ENCODE data around the gene BMP8A.
"Not testable (repeated sequence)": the region's sequence is repeated elsewhere in the genome, so short reads cannot be mapped to it uniquely, and the experiment has no call there.

The BMP8A gene

GRCh38 chr1:39525366-39526165 is 34.1 kb downstream of the BMP8A start:
- H3K9me2 ChIP-seq (replicated peaks; ENCODE audit: low read depth, low read length): no peaks in the 10 kb centered on the region
- H3K79me2 ChIP-seq (ENCODE audit: insufficient read depth, low read length): no peaks in the 10 kb centered on the region
- H3K36me3 ChIP-seq (ENCODE audit: insufficient read depth, low read length): no peaks in the 10 kb centered on the region
- peak overlapping the region; percentile 14 for H3K9ac ChIP-seq (ENCODE audit: low read depth, low read length, poor library complexity, severe bottlenecking)
- H3K4me2 ChIP-seq (ENCODE audit: low read depth, low read length, poor library complexity, severe bottlenecking): peak overlapping the region; percentile 43
- H3K27me3 ChIP-seq (ENCODE audit: insufficient read depth, low read length, poor library complexity, severe bottlenecking): no peaks in the 10 kb centered on the region
- no peaks in the 10 kb centered on the region for H3F3A ChIP-seq (ENCODE audit: low read depth)
- TF ChIP-seq EZH2phosphoT487 (IDR thresholded peaks at IDR 0.05; ENCODE audit: borderline replicate concordance): no peak
- TF ChIP-seq, protein P1, sequence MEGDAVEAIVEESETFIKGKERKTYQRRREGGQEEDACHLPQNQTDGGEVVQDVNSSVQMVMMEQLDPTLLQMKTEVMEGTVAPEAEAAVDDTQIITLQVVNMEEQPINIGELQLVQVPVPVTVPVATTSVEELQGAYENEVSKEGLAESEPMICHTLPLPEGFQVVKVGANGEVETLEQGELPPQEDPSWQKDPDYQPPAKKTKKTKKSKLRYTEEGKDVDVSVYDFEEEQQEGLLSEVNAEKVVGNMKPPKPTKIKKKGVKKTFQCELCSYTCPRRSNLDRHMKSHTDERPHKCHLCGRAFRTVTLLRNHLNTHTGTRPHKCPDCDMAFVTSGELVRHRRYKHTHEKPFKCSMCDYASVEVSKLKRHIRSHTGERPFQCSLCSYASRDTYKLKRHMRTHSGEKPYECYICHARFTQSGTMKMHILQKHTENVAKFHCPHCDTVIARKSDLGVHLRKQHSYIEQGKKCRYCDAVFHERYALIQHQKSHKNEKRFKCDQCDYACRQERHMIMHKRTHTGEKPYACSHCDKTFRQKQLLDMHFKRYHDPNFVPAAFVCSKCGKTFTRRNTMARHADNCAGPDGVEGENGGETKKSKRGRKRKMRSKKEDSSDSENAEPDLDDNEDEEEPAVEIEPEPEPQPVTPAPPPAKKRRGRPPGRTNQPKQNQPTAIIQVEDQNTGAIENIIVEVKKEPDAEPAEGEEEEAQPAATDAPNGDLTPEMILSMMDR (conservative IDR thresholded peaks at IDR 0.05; ENCODE audit: low read length): no peak
- H4K20me1 ChIP-seq (ENCODE audit: insufficient read depth, low read length, poor library complexity, severe bottlenecking): no peaks in the 10 kb centered on the region
- peak overlapping the region; percentile 18 for H3K4me3 ChIP-seq (ENCODE audit: low read length, poor library complexity, severe bottlenecking)
- no peak overlapping the region for H2AFZ ChIP-seq (ENCODE audit: low read length)
- no peaks in the 10 kb centered on the region for H3K9me3 ChIP-seq (ENCODE audit: insufficient read depth, low read depth, low read length)
- peaks cover 13% of the 10 kb centered on the region for H3K4me1 ChIP-seq (ENCODE audit: insufficient read depth, low read length, poor library complexity, severe bottlenecking)

- H4K20me1 ChIP-seq (ENCODE audit: insufficient read depth, low read length, poor library complexity, severe bottlenecking): no peaks in the 10 kb centered on the region
- no peaks in the 10 kb centered on the region for H3K9me3 ChIP-seq (ENCODE audit: insufficient read depth, low read depth, low read length)
- peaks cover 13% of the 10 kb centered on the region for H3K4me1 ChIP-seq (ENCODE audit: insufficient read depth, low read length, poor library complexity, severe bottlenecking)
- H3K4me3 ChIP-seq (ENCODE audit: low read length, poor library complexity, severe bottlenecking): no peak overlapping the region
- H3K9me2 ChIP-seq (replicated peaks; ENCODE audit: low read depth, low read length): no peaks in the 10 kb centered on the region
- H3K36me3 ChIP-seq (ENCODE audit: insufficient read depth, low read length): no peaks in the 10 kb centered on the region
- peak overlapping the region; percentile 43 for H3K4me2 ChIP-seq (ENCODE audit: low read depth, low read length, poor library complexity, severe bottlenecking)
- H2AFZ ChIP-seq (ENCODE audit: low read length): no peak overlapping the region
- peak overlapping the region; percentile 14 for H3K9ac ChIP-seq (ENCODE audit: low read depth, low read length, poor library complexity, severe bottlenecking)
- H3K27me3 ChIP-seq (ENCODE audit: insufficient read depth, low read length, poor library complexity, severe bottlenecking): no peaks in the 10 kb centered on the region
- no peaks in the 10 kb centered on the region for H3K79me2 ChIP-seq (ENCODE audit: insufficient read depth, low read length)
- TF ChIP-seq, protein P1 (conservative IDR thresholded peaks at IDR 0.05; ENCODE audit: low read length): no peak
- no peak for TF ChIP-seq EZH2phosphoT487 (IDR thresholded peaks at IDR 0.05; ENCODE audit: borderline replicate concordance)
- H3F3A ChIP-seq (ENCODE audit: low read depth): no peaks in the 10 kb centered on the region
Observed at GRCh38 chr1:39526466-39527189, 35.2 kb downstream of the BMP8A start.

DNA sequence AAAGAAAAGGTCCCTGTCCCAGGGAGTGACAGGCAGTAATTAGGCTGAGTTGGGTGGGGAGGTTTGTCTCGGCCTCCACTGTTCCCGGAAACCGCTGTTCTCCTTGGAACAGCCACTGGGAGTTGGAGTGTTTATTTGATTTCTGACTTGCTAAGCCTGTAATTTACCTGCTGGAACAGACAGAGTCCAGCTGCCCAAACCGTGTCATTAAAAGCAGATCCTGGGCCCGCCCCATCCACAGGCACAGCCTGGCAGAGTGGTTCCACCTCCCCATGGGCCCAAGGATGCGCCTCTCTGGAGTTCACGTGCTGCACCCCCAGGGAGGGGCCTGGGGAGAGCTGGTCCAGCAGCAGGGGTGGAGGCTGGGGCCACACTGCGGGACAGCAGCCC is 35.7 kb downstream of the BMP8A start:
- not testable (repeated sequence) for H3K4me2 ChIP-seq (ENCODE audit: low read depth, low read length, poor library complexity, severe bottlenecking); H3K27me3 ChIP-seq (ENCODE audit: insufficient read depth, low read length, poor library complexity, severe bottlenecking); H2AFZ ChIP-seq (ENCODE audit: low read length); H3K79me2 ChIP-seq (ENCODE audit: insufficient read depth, low read length); H3K9me3 ChIP-seq (ENCODE audit: insufficient read depth, low read depth, low read length); H3K9ac ChIP-seq (ENCODE audit: low read depth, low read length, poor library complexity, severe bottlenecking); H3F3A ChIP-seq (ENCODE audit: low read depth); H3K4me3 ChIP-seq (ENCODE audit: low read length, poor library complexity, severe bottlenecking); H4K20me1 ChIP-seq (ENCODE audit: insufficient read depth, low read length, poor library complexity, severe bottlenecking); H3K36me3 ChIP-seq (ENCODE audit: insufficient read depth, low read length); H3K9me2 ChIP-seq (replicated peaks; ENCODE audit: low read depth, low read length)
- peaks cover 13% of the 10 kb centered on the region for H3K4me1 ChIP-seq (ENCODE audit: insufficient read depth, low read length, poor library complexity, severe bottlenecking)
